IMR-90 (cell line): ENCODE results near the gene NAT10. TPM values are rescaled to one million over a fixed set of nuclear protein-coding genes. Genes with fewer than 3 reads are reported as not detected.
A peak's percentile ranks its signal among the peaks of the same experiment; 100 is the strongest.

Experiments
- ATAC-seq: fragments of 200-7000 bp; cut with Tn5 transposase; 2 replicates; pipeline ENCODE4 v1.9.1; 2020; ENCODE audit warnings: low read depth, mild to moderate bottlenecking, moderate library complexity
- BruUV-seq: library from RNA; stranded (reverse); fragments of 400-500 nt; replicated peaks from 2 replicates; lab custom pipeline; 2021; lab: Mats Ljungman, UMichigan
- CTCF ChIA-PET: fragments of 300-600 bp; formaldehyde crosslinking; extraction: SDS; loops from one replicate; lab custom pipeline; 2021; ENCODE audit warnings: antibody characterized with exemption; lab: Yijun Ruan, JAX
- POLR2A ChIA-PET: fragments of 300-600 bp; sonication (Branson Sonifier 250); formaldehyde crosslinking; loops from one replicate; lab custom pipeline; 2022; ENCODE audit warnings: antibody characterized with exemption; ENCODE audit not compliant: unreplicated experiment; lab: Charles Lee
- DNase-seq: peaks from one replicate; pipeline ENCODE4 v3.0.0; 2013
- H2AFZ ChIP-seq: replicated peaks from 2 replicates; pipeline ENCODE3; 2013; ENCODE audit warnings: low read length, mild to moderate bottlenecking; ENCODE audit not compliant: poor library complexity
- H2AK5ac ChIP-seq: 2 replicates; pipeline ENCODE4 v1.6.1; 2013; ENCODE audit warnings: low read depth, low read length, inconsistent platforms
- H2AK9ac ChIP-seq: replicated peaks from 2 replicates; pipeline ENCODE3; 2013; ENCODE audit warnings: mild to moderate bottlenecking, low read depth, low read length, moderate library complexity; ENCODE audit not compliant: poor library complexity
- H2BK120ac ChIP-seq: 2 replicates; pipeline ENCODE4 v1.6.1; 2013; ENCODE audit warnings: low read depth, low read length, inconsistent platforms
- H2BK15ac ChIP-seq: 3 replicates; pipeline ENCODE4 v1.6.1; 2013; ENCODE audit warnings: low read depth, low read length, inconsistent platforms
- H2BK20ac ChIP-seq: 2 replicates; pipeline ENCODE4 v1.6.1; 2013; ENCODE audit warnings: low read depth, mild to moderate bottlenecking, inconsistent platforms, low read length, moderate library complexity
- H2BK5ac ChIP-seq: 2 replicates; pipeline ENCODE4 v1.6.1; 2013; ENCODE audit warnings: mild to moderate bottlenecking, low read depth, low read length, inconsistent platforms; ENCODE audit not compliant: poor library complexity, severe bottlenecking
- H3K14ac ChIP-seq: replicated peaks from 2 replicates; pipeline ENCODE4 v1.6.1; 2013; ENCODE audit warnings: low read depth, low read length, inconsistent platforms
- H3K18ac ChIP-seq: 2 replicates; pipeline ENCODE4 v1.6.1; 2013; ENCODE audit warnings: low read depth, low read length, control low read depth
- H3K23ac ChIP-seq: 2 replicates; pipeline ENCODE4 v1.6.1; 2013; ENCODE audit warnings: low read depth, low read length, inconsistent platforms
- H3K27ac ChIP-seq: 2 replicates; pipeline ENCODE4 v1.5.1; 2013; ENCODE audit warnings: mild to moderate bottlenecking, control low read depth, low read length; ENCODE audit not compliant: insufficient read depth
- H3K27me3 ChIP-seq: 2 replicates; pipeline ENCODE4 v1.6.1; 2013; ENCODE audit warnings: low read length; ENCODE audit not compliant: control insufficient read depth, insufficient read depth
- H3K36me3 ChIP-seq: 2 replicates; pipeline ENCODE4 v1.6.1; 2013; ENCODE audit warnings: low read length, mixed read lengths; ENCODE audit not compliant: control insufficient read depth, insufficient read depth
- H3K4ac ChIP-seq: 2 replicates; pipeline ENCODE4 v1.6.1; 2013; ENCODE audit warnings: low read depth, low read length, inconsistent platforms
- H3K4me1 ChIP-seq: 2 replicates; pipeline ENCODE4 v1.6.1; 2013; ENCODE audit warnings: low read length, mixed read lengths; ENCODE audit not compliant: control insufficient read depth, insufficient read depth
- H3K4me2 ChIP-seq: 2 replicates; pipeline ENCODE4 v1.6.1; 2013; ENCODE audit warnings: low read depth, mild to moderate bottlenecking, control low read depth, low read length, moderate library complexity
- H3K4me3 ChIP-seq: 2 replicates; pipeline ENCODE4 v1.5.1; 2013; ENCODE audit warnings: low read depth, mild to moderate bottlenecking, control low read depth, low read length, moderate library complexity; ENCODE audit not compliant: insufficient read depth
- H3K56ac ChIP-seq: 2 replicates; pipeline ENCODE4 v1.6.1; 2013; ENCODE audit warnings: low read length, inconsistent platforms; ENCODE audit not compliant: insufficient read depth; ENCODE audit errors: extremely low read depth
- H3K79me1 ChIP-seq, 2 experiments: 2 replicates each; pipeline ENCODE4 v1.6.1; 2013; ENCODE audit warnings: low read length in 2 of 2, inconsistent platforms in 1 of 2, low read depth in 1 of 2
- H3K9ac ChIP-seq: 2 replicates; pipeline ENCODE4 v1.6.1; 2013; ENCODE audit warnings: low read depth, low read length, control low read depth
- H3K9me1 ChIP-seq: 2 replicates; pipeline ENCODE4 v1.6.1; 2013; ENCODE audit warnings: low read length, inconsistent platforms; ENCODE audit not compliant: insufficient read depth
- H3K9me3 ChIP-seq: 2 replicates; pipeline ENCODE4 v1.6.1; 2013; ENCODE audit warnings: low read length; ENCODE audit not compliant: control insufficient read depth, insufficient read depth
- H4K20me1 ChIP-seq: 2 replicates; pipeline ENCODE4 v1.6.1; 2013; ENCODE audit warnings: low read length, inconsistent platforms; ENCODE audit not compliant: insufficient read depth
- H4K5ac ChIP-seq: 2 replicates; pipeline ENCODE4 v1.6.1; 2013; ENCODE audit warnings: mild to moderate bottlenecking, low read depth, low read length, control low read depth
- H4K8ac ChIP-seq, 2 experiments: 2 replicates each; pipeline ENCODE4 v1.6.1; 2013; ENCODE audit warnings: low read depth in 2 of 2, low read length in 2 of 2, control low read depth in 1 of 2, inconsistent platforms in 1 of 2
- H4K91ac ChIP-seq: 2 replicates; pipeline ENCODE4 v1.6.1; 2013; ENCODE audit warnings: low read depth, low read length, inconsistent platforms; ENCODE audit not compliant: insufficient read depth
- BHLHE40 ChIP-seq: fragments of 150-350 bp; IDR thresholded peaks from 2 replicates; pipeline ENCODE4 v1.6.1; 2016; ENCODE audit warnings: mild to moderate bottlenecking, low read depth, low read length
- CEBPB ChIP-seq: IDR thresholded peaks from 2 replicates; pipeline ENCODE4 v1.6.1; 2012; ENCODE audit warnings: low read depth, low read length, improper control_type of control experiment
- CHD1 ChIP-seq: IDR thresholded peaks from 2 replicates; pipeline ENCODE4 v1.6.1; 2012; ENCODE audit warnings: low read depth, low read length, improper control_type of control experiment
- CTCF ChIP-seq: conservative IDR thresholded peaks from 2 replicates; pipeline ENCODE4 v1.5.1; 2012; ENCODE audit warnings: mild to moderate bottlenecking, low read depth, low read length, improper control_type of control experiment
- ELK1 ChIP-seq: fragments of 150-350 bp; IDR thresholded peaks from 2 replicates; pipeline ENCODE4 v1.6.1; 2016; ENCODE audit warnings: low read depth, mild to moderate bottlenecking, low read length, moderate library complexity, borderline replicate concordance
- MAFK ChIP-seq: IDR thresholded peaks from 2 replicates; pipeline ENCODE4 v1.6.1; 2012; ENCODE audit warnings: low read depth, low read length, improper control_type of control experiment
- MXI1 ChIP-seq: IDR thresholded peaks from 2 replicates; pipeline ENCODE4 v1.6.1; 2012; ENCODE audit warnings: low read depth, mild to moderate bottlenecking, low read length, moderate library complexity, borderline replicate concordance
- NFE2L2 ChIP-seq: fragments of 150-350 bp; IDR thresholded peaks from 2 replicates; pipeline ENCODE4 v1.6.1; 2016; ENCODE audit warnings: low read depth, mild to moderate bottlenecking, low read length
- POLR2A ChIP-seq: IDR thresholded peaks from 2 replicates; pipeline ENCODE4 v1.6.1; 2012; ENCODE audit warnings: mild to moderate bottlenecking, low read depth, low read length
- RAD21 ChIP-seq: IDR thresholded peaks from 2 replicates; pipeline ENCODE4 v1.6.1; 2012; ENCODE audit warnings: low read length, improper control_type of control experiment
- SMC3 ChIP-seq: fragments of 150-350 bp; IDR thresholded peaks from 2 replicates; pipeline ENCODE4 v1.6.1; 2016; ENCODE audit warnings: low read depth, mild to moderate bottlenecking, antibody characterized with exemption, low read length, moderate library complexity
- USF2 ChIP-seq: fragments of 150-350 bp; IDR thresholded peaks from 2 replicates; pipeline ENCODE4 v1.6.1; 2017; ENCODE audit warnings: mild to moderate bottlenecking, antibody characterized with exemption, low read length, low read depth
- whole genome bisulfite sequencing, 2 experiments: methylation state at CpG; one replicate each; pipeline versions ENCODE4 v1.1.5 to v1.1.7; 2013; ENCODE audit warnings: missing lambda C conversion rate in 2 of 2; ENCODE audit not compliant: insufficient read length in 1 of 2; ENCODE audit errors: extremely low coverage in 2 of 2; 5-methylcytosine and 5-hydroxymethylcytosine counted together
- dilution Hi-C: fragments of 300-500 bp; cut with HindIII; formaldehyde crosslinking; loops from one replicate; pipeline ENCODE4 v1.14.3; 2018; ENCODE audit warnings: low sequenced_read_pairs; ENCODE audit not compliant: unreplicated experiment
- in situ Hi-C: fragments of 300-500 bp; cut with MboI; formaldehyde crosslinking; loops from 3 replicates; pipeline ENCODE4 v1.14.3; 2019; ENCODE audit warnings: low sequenced_read_pairs, inconsistent platforms, mixed read lengths
- intact Hi-C: fragments of 100-400 bp; cut with micrococcal nuclease; formaldehyde crosslinking; loops from 2 replicates; pipeline ENCODE4 v1.10.0; 2022
- polyA plus RNA-seq, 3 experiments: library from polyadenylated mRNA; depleted of rRNA; stranded (reverse); fragments of >200 nt; gene quantifications; 2 replicates each; pipeline ENCODE4 v1.2.3, GENCODE V29; 2012; ENCODE audit warnings: low replicate concordance in 1 of 3
- total RNA-seq: library from RNA; depleted of rRNA; stranded (reverse); fragments of >200 nt; gene quantifications from 2 replicates; pipeline ENCODE4 v1.2.3, GENCODE V29; 2012

NAT10 gene
- total and polyA plus RNA-seq, 2 of the 4 experiments (the other 2 are of a cell fraction): 28.1 to 34.8 TPM

- H3K9ac ChIP-seq: no peak overlapping the region
- no peak for DNase-seq
- no peaks in the 10 kb centered on the region for H3K79me1 ChIP-seq
- no peak overlapping the region for H2BK5ac ChIP-seq
- TF ChIP-seq MXI1 (no peak), USF2 (no peak), ELK1 (no peak), SMC3 (no peak), CEBPB (no peak), MAFK (no peak), NFE2L2 (no peak), POLR2A (no peak), RAD21 (no peak), BHLHE40 (no peak), CTCF (no peak), CHD1 (no peak)
- ChIA-PET CTCF (interaction anchor here (2.4 kb wide), 1 partner anchor 19 kb away, joined by 8 read pairs; no protein-coding TSS in a partner anchor), POLR2A (no interaction called here)
- H4K5ac ChIP-seq: no peak overlapping the region
- intact Hi-C loops: no loop called here
- no peak overlapping the region for H3K27ac ChIP-seq
- no peak overlapping the region for H4K91ac ChIP-seq
- H2BK120ac ChIP-seq: no peak overlapping the region
- no peak overlapping the region for H3K23ac ChIP-seq
- H3K14ac ChIP-seq: no peak overlapping the region
- no peak overlapping the region for H3K18ac ChIP-seq
- no TSS peak for BruUV-seq
- no peak overlapping the region for H2AK5ac ChIP-seq
- H2AK9ac ChIP-seq: no peak overlapping the region
- H3K9me1 ChIP-seq: no peaks in the 10 kb centered on the region
- H2BK15ac ChIP-seq: no peak overlapping the region
- H3K4me3 ChIP-seq: no peak overlapping the region
- in situ Hi-C loops: no loop called here
- H4K20me1 ChIP-seq: no peaks in the 10 kb centered on the region; the same call in 1 of the 2 replicates
- no peaks in the 10 kb centered on the region for H3K9me3 ChIP-seq
- H3K36me3 ChIP-seq: peaks cover 7% of the 10 kb centered on the region; the same call in 1 of the 2 replicates
- no peak overlapping the region for H3K4ac ChIP-seq
- dilution Hi-C loops: no loop called here
- no peak overlapping the region for H3K4me2 ChIP-seq
- no peak overlapping the region for H4K8ac ChIP-seq
- no peak overlapping the region for H3K56ac ChIP-seq
- no peak overlapping the region for H2AFZ ChIP-seq
- WGBS, 2 experiments: 100% methylated on average over 1 of the region's 2 CpGs; no CpG with 5 or more reads in 1 of the 2 experiments
- no peak overlapping the region for H2BK20ac ChIP-seq
- ATAC-seq: peak; percentile 36
- H3K4me1 ChIP-seq: peaks cover 2% of the 10 kb centered on the region; the same call in 1 of the 2 replicates
- no peaks in the 10 kb centered on the region for H3K27me3 ChIP-seq
Observed at GRCh38 chr11:34155757-34156062, 50.3 kb downstream of the NAT10 start.
